ENCODE measurements around the gene QARS1.
A peak's percentile ranks its signal among the peaks of the same experiment; 100 is the strongest.

QARS1 gene

DNA sequence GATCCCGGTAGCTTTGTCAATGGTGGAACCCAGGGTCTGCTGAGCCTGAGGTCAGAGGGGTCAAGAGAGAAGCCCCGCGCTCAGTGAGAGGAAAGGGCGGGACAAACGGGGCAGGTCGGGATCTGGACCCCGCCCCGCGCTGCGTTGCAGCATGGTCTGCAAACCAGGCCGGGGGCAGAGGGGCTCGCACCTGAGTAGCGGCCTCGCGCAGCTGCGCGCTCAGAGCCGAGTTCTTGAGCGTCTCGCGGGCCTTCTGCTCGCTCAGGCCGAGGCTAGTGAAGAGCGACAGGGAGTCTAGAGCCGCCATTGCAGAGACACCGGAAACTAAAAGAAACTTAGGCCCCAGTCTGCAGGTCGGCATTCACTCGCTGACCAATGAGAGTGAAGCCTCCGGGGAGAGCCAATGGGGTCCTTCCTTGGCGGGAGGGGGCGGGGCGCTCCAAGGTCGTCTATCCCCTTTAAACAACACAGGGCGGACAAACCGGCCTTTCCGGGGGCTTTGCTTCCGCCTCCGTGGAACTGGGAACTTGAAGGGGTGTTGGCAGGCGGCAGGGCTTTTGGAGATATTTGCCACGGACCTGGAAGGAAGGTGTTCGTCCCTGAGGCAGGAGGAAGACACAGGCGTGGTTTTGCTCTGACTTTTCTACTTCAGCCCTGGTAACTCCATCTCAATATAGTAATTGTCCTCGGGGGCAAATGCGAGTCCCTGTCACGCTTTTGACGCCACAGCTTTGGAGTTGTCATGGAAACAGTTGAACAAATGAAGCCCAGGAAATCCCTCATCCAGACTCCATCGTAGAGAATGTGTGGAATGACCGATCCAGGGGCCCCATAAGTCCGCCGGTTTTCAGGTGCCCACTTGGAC lies at the start of gene QARS1:
Gene QARS1, minus strand, starts transcription at position 331 of the 865 bp plus-strand sequence. Its CDS starts 24 bp downstream, at position 307.
- peak; percentile 88 for DNase-seq (ENCODE audit: low spot score)

DNA sequence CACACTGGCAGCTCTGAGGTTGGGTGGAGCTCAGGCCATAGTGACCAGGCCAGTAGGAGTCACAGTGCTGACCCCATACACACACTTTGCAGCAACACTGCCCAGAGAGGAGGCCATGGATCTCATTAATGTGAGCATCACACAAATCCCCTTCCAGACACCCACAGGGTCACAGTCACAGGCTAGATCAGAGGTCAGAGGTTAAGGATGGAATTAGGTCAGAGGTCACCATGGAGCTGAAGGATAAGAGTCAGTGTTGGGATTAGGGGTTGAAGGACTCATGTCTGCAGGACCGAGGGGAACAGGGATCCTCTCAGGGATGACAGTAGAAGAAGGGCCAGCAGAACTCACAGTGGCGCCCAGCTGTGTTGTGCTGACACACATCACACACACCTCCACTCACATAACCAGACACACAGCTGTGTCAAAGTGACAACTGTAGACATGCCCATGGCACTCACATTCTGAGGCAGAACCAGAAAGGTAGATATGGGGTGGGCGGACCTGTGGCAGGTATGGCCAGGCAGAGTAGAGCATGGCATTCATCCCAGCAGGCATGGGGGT lies 48.9 kb upstream of the QARS1 start:
- no peak for DNase-seq (ENCODE audit: low spot score)

DNA sequence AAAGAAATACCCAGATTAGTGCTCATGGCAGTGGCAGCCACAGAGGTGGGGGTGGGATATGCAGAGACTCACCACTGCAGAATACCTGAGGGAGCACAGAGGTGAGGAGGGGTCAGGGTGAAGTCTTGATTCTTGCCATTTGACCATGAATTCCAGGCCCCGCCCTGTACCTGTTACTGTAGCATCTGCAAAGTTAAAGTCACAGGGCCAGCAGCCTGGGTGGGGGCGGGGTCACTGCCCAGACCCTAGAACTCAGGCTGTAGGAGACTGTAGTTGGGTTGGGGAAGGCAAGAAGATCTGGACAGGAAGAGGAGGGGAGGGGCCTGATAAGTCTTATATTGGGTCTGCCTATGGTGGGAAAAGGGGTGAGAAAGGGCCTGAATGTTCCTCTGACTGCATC lies 47.1 kb upstream of the QARS1 start:
- no peak for DNase-seq (ENCODE audit: low spot score)

DNA sequence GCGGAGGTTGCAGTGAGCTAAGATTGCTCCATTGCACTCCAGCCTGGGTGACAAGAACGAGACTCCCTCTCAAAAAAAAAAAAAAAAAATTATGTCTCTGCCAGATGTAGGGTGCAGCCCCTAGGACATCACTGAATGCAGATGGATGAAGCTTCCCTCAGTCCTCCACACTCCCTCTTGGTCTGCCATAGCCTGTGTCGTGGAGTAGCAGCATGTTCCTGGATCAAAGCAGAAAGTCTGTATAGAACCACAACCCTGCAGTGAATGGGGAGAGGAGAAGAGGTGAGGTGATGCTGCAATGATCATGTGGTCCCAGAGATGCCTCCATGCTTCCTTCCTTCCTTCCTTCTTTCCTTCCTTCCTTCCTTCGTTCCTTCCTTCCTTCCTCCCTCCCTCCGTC lies 43.6 kb upstream of the QARS1 start:
- DNase-seq (ENCODE audit: low spot score), result no peak

DNA sequence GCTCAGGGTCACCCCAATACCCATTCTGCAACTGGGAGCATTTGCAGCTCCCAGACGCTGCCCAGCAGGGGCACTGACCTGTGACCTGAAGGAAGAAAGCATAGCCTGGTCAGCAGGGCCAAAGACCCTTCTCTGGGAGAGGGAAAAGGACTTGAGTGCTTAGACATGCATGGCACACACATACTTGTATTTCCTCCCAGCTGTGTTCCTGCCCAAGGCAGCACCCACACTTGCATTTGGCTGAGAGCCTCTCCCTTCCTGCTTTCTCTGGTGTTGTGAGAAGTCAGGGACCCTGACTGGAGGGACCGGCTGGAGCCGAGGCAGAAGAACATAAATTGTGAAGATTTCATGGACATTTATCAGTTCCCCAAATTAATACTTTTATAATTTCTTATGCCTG lies 35.5 kb upstream of the QARS1 start:
- DNase-seq (ENCODE audit: low spot score), result no peak

DNA sequence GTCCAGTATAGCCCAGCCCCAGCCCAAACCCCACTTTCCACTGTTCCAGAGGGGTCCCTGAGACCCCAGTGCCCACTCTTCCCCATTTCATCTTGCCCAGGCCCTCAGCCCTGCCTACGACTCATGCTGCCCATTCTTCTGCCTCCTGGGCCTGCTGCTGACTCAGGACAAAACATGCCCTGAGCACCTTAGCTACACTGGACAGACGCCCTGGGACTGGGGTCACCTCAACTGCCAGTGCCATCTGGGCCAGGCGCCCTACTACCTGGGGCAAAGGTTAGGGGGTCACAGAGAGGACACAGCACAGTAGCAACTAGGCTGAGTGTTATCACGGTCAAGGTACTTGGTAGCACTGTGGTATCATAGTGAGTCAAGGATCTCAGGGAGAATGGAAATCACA lies 30.9 kb upstream of the QARS1 start:
- DNase-seq (ENCODE audit: low spot score), result no peak

DNA sequence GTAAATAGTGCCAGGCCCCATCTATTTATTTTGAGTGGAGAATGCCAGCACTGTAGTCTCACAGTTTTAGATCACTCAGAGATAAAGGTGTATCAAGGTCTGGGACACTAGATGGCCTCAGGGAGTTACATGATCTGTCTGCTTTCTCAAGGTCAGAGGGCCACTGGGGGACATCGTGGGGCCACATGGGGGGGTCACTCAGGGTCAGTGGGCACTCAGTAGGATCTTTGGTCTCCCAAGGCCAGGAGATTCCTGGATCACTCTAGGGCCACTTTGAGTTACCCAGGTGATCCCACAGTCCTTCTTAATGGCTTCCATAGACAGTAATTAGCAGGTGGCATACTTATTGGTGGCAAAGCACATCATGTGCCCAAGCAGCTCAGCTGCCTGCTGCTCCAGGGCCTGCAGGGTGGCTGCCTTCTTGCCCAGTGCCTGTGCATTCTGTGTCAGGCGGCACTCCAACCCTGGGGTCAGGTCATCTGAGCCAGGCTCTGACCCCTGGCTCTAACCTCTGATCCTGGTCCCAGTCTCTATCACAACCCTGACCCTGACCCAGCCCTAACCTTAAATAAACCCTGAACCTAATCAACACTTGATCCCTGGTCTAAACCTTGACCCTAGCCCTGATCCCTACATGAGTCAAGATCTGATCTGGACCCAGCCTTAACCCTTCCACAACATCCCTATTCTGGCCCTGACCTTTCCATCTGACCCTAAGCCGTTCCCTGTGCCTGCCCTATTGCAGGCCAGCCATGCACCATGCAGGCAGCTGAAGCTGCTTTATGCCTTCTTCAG lies 30.1 kb upstream of the QARS1 start:
- no peak for DNase-seq (ENCODE audit: low spot score)

DNA sequence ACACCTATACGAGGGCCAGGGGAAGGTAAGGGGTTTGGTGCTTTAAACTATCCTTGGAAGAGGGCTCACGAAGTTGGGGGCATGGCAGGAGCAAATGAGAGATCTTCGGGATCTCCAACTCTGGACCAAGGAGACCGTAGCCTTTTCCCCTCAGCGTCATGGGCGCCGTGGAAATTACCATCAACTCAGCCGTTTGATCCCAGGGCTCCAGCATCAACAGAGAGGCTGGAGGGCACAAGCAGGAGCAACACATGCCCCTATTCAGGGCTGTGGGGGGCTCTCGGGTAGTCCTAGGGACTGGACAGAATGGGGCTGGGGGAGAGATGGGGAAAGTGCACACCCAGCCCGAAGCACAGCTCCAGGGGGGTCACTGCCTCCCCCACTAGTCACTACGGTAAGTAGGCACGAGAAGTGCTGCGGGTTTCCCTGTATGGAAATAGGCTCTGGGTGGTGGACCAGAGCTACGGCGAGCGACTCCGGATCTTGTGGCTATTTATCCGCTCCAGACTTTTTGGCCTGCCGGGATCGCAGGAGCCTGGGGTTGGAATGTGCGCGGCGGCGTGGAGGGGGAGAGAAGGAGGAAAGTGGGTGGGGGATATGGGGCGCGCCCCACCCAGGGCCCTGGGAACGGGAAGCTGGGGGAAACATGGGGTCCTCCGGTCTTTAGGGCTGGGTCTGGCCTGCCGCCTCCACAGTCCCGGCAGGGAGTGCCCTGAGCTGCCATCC lies 28.8 kb upstream of the QARS1 start:
- no peak for DNase-seq (ENCODE audit: low spot score)

DNA sequence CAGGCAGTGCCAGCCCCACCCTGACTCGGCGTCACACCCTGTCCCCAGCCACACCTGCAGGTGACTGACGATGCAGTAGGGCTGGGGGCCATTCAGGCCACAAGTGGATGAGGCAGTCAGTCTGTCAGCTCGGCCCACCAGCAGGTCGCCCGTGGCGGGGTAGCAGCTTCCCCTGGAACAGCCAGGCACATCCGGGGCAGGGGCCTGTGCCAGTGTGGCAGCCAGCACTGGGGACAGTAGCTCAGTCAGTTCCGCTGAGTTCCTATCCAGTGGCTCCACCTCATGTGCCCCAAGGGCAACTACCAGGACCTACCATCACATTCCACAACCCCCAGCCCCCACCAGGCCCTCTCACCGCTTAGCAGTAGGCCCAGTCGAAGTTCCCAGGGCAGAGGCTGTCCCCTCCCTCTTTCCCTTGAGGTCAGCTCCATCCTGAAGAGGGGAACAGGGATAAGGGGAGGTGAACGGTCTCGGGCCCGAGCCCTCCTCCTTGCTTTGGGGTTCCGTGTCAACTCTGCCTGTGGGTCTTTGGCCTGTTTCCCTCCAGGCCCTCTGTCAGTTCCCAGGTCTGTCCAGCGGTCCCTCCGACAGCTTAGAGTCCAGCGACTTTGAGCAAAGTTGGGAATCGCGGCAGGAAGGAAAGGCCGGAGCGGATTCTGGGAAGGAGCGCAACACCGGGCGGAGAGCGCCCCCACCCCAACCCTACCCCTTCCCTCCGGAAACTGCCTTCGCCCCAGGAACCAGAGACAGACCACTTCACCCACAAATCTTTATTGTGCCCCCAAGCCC lies 28.1 kb upstream of the QARS1 start, which contains the start of gene LAMB2:
Gene LAMB2, minus strand, starts transcription at position 614 of the 789 bp plus-strand sequence. Its CDS starts 183 bp downstream, at position 431.
- DNase-seq (ENCODE audit: low spot score), result no peak

DNA sequence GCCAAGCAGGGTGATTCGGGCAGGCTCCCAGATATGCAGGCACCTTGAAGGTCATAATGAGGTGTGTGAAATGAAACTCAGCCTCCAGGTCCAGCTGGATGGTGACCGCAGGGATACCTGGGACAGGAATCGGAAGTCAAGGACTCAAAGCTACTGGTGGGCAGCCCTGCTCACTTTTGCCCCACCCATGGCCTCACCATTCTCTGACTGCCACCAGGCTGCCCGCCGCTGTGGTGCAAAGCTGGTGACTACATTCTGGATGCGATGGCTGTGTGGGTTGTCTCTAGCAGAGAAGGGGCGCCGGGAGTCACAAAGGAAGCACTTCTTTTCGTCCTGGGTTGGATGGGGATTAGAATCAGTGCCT lies 27.5 kb upstream of the QARS1 start:
- no peak for DNase-seq (ENCODE audit: low spot score)

DNA sequence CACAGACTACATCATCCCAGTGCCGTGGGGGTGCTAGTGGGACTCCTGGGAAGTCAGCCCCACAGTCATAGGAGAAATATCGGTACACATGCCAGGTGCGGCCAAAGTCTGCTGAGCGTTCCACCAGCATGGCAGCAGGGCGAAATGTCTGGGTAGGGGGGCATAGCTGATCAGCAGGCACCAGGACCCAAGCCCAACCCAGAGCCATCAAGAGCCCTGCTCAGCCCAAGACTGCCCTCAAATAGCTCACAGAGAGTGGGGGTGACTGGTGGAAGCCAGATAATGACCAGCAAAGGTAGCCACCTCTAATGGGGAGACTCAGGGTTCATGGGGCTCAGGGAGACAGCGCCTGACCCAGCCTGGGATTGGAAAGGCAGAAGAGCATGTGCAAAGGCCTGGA lies 27.0 kb upstream of the QARS1 start:
- DNase-seq (ENCODE audit: low spot score), result no peak

DNA sequence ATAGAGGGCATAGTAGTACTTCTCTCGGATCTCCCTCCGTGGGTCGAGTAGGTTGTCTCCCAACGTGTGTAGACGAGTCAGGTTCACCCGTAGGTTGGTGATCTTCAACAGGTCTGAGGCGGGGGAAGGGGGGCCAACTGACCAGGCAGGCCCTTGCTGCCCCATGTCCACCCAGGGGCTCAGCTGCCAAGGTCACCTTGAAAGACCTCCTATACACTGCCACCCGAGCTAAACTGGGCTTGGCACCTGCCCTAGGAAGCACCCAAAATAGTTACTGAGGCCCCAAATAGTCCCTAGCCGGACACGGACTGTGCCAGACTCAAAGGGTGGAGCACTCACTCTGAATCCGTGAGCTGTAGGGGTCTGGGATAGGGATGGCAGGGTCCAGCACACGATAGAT lies 26.5 kb upstream of the QARS1 start:
- no peak for DNase-seq (ENCODE audit: low spot score)

DNA sequence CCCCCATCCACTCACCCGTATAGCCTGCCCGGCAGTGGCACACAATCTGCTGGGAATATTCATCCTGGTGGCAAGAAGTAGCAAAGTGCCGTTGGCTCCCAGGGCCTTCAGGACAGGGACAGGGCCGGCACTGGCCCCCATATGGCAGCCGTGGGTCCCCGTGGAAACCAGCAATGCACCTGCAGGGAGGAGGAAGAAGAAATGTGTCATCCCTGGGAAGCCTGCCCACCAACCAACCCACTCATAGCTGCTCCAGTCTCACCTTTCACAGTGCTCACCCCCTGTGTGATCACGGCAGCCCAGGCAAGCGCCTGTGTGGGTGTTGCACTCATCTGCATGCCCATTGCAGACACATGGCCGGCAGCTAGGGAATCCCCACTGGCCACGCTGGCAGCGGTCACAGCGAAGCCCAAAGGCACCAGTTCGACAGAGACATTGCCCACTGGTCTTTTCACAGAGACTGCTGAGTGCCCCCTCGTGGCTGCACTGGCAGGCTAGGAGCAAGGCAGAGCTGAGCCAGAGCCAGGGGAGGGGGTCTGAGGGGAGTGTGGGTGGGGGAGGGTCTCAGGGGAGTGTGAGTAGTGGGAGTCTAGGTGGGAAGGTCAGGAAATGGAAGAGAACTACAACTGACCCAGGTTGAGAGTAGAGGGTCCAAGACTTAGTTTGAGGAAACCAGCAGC lies 20.6 kb upstream of the QARS1 start:
- DNase-seq (ENCODE audit: low spot score), result no peak

DNA sequence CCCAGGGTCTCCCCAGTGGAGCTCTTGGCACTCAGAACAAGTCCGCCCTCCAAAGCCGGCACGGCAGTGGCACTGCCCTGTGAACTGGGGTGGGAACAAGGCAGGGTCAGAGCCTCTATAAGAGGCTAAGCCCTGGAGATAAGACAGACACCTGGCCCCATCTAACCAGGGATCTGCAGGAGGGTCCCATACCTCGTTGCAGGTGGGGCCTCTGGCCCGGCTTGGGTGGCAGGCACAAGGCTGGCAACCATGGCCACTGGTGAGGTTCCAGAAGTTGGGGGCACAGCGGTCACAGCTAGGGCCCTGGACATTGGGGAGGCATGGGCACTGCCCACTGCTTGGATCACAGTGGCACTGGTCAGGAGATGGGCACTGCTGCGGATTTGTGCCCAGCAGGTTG lies 19.6 kb upstream of the QARS1 start:
- DNase-seq (ENCODE audit: low spot score), result no peak

DNA sequence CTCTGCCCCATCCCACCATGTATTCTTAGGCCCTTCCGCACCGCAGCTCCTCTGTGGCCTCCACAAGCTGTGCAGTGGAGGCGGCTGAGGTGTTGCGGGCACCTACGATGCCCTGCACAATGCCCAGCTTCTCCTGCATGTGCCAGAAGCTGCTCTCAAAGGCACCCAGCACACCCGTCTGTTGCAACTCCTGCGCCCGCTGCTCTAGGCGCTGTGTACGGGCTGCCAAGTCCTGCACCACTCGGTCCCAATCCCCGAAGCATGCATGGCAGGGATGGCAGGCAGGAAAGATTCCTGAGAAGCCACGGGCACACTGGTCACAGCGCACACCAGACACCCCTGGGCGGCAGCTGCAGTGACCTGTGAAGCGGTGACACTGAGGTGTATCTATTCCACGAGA lies 19.1 kb upstream of the QARS1 start:
- DNase-seq (ENCODE audit: low spot score), result no peak

DNA sequence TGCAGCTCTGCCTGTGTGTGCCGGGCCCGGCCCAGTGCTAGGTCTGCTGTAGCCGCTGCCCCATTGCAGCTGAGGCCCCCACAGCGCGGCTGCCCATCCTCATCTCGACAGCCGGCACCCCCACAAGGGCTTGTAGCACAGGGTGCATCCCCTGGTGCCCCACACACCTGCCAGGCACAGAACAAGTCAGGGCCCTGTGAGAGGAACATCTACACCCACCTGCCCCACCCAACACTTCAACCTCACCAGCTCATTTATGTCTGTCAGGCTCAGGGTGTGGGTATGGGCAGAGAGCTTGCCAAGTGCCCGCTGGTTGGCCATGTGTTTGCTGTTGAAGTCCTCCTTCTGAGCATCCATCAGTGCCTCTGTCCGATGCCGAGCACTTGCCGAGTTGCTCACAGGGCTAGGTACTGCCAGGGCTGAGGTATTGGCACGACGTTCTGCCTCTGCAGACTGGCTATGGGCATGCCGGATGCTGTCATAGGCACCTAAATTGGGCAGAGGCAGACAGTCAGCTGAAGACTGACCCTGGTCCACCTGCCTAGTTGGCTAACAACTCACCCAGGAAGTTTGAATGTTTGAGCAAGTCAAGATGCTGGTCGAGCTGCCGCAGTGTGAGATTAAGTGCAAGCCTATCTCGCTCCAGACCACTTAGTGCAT lies 18.5 kb upstream of the QARS1 start:
- no peak for DNase-seq (ENCODE audit: low spot score)

DNA sequence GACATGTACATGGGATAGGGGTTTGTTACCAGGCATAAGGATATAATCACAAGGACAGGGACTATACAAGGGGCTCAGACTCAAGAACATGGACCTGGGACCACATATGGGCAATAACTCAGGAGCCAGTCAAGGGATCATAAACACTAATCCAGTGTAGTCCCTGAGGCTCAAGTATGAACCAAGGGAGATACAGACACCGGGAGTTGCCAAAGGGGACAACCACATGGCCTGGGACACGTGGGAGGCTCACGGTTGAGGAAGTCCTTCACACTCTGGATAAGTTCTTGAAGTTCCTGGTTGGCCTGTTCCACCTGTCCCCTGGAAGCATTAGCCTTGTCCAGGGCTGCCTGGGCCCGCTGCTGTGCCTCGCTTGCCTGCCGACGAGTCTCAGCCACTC lies 17.9 kb upstream of the QARS1 start:
- DNase-seq (ENCODE audit: low spot score), result no peak

DNA sequence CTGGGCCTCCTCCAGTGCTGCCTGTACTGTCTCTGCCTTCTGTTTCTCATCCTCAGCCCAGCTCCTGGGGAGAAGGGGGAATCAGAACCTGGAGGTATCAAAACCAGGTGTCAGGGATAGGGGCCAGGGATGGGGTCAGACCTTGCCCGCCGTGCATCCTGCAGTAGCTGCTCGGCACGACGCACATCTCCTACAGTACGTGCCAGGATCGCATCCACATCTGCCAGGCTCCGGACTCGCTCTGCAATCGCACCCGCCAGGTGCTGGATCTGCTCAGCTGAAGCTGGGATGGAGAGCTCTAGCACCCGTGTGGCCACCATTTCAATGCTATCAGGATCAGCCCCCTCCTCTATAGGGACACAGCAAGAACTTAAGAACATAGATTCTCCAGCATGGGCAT lies 17.5 kb upstream of the QARS1 start:
- DNase-seq (ENCODE audit: low spot score), result no peak

DNA sequence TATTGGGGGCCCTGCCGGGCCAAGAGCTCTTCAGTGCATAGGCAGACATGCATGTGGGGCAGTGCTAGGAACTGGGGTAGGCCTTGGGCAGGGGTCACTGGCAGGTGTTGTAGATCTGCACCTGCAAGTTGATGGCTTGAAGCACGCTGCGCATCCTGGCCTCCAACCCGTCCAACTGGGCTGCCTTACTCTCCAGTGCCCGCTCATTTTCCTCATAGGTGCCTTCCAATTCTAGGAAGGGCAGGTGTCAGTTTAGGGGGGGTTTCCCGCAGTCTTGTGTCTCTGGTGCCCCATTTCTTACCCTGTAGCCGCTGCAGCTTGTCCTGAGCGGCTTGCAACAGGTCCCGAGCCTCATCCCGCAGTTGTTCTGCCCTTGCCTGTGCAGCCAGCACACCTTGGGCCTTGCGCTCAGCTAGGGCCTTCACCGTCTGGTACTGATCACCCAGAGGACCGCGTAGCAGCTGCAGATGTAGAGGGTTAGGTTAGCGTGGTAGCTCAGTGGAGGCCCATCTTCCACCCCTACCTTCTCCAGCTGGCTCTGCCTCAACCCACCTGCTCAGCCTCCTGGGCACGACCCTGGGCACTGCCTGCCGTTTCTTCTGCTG lies 16.7 kb upstream of the QARS1 start:
- DNase-seq (ENCODE audit: low spot score), result no peak

Measured in CD4-positive, alpha-beta T cell treated with Interleukin-6 at 100 ng/mL for 8 hours (primary cell).